LNCAP (cell line): ENCODE results near the gene AK2.

Experiments used
- TF ChIP-seq, protein P1 (sequence below): fragments of 450-650 bp; IDR thresholded peaks from 2 replicates; pipeline ENCODE4 v1.5.1; 2017; ENCODE audit warnings: mild to moderate bottlenecking

Gene AK2

DNA sequence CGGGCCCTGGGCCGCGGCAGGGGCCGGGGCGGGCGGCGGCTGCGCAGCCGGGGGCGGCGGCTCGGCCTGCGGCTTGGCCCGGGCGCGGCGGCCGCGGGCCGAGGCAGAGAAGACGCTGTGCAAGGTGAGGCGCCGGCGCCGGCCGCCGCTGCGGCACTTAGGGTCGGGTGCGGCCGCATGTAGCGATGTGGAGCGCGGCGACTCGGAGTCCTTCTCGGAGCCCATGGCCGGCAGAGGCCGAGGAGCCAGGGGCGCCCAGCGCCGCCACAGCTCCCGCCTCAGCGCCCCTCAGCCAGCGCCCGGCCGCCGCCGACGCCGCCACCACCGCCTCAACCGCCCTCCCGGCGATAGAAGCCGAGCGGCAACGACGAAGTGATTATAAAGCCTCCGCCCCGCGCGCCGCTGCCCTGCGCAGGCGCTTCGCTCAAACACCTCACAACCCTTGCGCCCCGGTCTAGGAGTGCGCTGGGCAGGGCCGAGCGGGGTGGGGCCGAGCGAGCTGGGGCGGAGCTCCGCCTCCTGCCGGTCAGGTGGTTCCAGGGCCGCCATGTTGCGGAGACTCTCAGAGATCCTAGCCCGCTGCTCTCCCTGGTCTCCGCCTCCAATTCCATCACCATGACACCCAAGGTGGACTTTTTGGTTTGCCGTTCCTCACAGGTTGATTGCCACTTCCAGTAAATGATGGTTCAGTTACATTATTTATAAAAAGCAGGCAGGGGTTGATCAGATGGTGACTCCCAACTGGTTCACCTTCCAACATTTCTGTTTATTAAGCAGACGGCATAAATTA lies 72.0 kb downstream of the AK2 start, which contains the start of gene RNF19B:
Gene RNF19B (minus strand): TSS at position 349 of the 790 bp plus-strand sequence. CDS start 124 bp downstream, at position 225.
- TF ChIP-seq, protein P1, sequence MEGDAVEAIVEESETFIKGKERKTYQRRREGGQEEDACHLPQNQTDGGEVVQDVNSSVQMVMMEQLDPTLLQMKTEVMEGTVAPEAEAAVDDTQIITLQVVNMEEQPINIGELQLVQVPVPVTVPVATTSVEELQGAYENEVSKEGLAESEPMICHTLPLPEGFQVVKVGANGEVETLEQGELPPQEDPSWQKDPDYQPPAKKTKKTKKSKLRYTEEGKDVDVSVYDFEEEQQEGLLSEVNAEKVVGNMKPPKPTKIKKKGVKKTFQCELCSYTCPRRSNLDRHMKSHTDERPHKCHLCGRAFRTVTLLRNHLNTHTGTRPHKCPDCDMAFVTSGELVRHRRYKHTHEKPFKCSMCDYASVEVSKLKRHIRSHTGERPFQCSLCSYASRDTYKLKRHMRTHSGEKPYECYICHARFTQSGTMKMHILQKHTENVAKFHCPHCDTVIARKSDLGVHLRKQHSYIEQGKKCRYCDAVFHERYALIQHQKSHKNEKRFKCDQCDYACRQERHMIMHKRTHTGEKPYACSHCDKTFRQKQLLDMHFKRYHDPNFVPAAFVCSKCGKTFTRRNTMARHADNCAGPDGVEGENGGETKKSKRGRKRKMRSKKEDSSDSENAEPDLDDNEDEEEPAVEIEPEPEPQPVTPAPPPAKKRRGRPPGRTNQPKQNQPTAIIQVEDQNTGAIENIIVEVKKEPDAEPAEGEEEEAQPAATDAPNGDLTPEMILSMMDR: no peak

DNA sequence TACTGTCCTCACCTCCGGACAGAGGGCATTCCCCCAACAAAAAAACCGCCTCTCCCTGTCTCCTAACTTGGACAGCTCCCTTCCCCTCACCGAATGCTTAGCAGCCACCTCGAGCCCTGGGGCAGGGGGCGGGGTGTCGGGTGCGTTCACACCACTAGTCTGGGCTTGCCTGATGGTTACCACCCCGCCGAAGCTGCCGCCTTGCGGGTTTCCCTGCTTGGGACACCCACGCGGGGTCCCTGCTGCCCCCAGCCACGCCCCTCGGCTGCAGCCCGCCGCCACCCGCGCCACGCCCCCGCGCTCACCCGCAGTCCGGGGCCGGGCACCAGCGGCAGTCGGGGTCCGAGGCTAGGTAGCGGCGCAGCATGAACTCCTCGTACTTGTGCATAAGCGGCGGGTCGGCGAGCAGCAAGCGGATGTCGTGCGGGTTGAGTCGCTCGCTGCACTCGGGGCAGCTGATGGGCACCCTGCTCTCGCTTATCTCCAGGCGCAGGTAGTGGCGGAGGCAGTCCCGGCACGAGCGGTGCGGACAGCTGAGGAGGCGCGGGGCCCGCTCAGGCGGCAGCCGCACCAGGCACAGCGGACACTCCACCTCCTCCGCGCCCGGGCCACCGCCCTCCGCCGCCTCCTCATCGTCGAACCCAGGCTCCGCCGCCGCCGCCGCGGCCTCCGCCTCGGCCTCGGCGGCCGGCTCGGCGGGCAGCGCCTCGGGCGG lies 72.8 kb downstream of the AK2 start:
- TF ChIP-seq, protein P1: no peak

DNA sequence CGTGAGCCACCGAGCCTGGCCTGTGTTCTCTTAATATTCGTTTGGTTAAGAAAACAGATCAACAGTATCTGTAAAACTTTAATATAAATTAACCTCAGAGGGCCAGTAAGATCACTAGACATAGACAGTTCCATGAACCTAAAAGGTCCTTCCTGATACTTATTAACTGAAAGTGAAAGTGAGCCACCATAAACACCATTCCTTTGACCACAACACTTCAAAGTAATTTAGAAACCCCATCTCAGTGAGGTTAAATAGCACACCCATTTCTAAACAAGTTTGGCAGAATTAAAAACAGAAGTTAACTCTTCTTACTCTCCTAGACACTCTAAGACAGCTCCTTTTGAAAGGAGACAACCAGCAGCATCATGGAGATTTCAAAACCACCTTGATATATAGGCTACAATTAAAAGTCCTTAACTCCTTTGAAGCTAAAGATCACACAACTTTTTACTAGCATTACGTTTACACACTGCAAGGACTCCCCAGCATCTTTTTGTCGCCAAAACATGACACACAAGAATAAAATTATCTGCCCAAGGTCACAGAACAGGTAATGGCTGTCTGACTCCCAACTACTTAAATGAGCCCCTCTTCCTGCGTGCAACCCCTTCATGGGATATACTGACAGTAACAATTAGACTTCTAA lies 74.3 kb downstream of the AK2 start:
- TF ChIP-seq, protein P1: no peak

DNA sequence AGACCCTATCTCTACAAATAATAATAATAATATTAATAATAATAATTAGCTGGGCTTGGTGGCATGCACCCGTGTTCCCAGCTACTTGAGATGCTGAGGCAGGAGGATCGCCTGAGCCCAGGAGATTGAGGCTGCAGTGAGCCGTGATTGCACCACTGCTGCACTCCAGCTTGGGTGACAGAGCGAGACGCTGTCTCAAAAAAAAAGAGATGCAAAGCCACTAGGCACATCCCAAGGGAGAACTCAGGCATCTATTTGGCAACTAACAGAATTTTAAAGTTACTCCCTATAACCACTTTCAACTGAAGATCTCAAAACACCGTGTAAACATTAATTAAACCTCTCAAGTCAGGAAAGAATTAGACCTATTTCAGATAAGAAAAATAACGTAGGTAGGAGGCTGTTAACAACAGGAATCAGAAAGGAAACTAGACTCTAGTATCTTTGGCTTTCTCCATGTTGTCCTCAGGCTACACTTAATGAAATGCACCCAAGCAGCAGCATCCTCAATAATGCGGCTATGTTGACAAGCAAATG lies 75.8 kb downstream of the AK2 start:
- TF ChIP-seq, protein P1: no peak

DNA sequence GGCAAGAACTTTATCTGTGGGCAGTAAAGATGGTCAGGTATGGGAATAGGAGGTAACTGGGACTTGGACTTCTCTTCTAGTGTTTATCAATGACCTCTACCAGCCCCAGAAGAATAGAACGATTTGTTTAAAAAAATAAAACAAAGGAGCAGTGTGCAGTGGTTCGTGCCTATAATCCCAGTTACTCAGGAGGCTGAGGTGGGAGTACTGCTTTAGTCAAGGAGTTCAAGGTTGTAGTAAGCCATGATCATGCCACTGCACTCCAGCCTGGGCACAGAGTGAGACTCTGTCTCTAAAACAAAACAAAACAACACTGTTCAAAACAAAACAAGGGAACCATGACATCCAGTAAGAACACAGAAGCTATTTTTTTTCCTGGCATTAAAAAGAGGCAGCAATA lies 76.3 kb downstream of the AK2 start:
- TF ChIP-seq, protein P1: no peak

DNA sequence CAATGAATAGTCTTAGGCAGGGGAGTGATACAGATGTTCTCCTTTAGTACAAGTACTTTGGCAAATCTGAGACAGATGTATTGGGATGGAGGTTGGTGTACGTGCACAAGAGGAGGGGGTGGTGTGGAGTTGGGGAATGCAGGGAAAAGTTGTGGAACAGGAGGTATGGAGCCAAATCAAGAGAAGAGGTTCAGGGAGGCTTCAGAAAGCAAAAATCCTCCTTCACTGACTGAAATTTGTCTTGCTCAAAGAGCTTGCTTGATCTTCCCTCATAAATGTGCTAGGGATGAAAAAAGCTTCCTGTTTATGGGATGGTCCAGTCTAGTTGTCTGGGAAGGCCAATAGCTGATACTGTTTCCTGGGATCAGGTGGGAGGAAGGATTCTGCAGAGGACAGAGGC lies 77.9 kb downstream of the AK2 start:
- TF ChIP-seq, protein P1: no peak
